ENCODE data around the gene GPC5.

GRCh38 chr13:91740756-91741155, 342.3 kb downstream of the GPC5 start:
- TF ChIP-seq ZFPM2 (CRISPR knock-in tag; IDR thresholded peaks at IDR 0.05) (no peak), TEAD2 (tag; IDR thresholded peaks at IDR 0.05) (no peak), CTCF (IDR thresholded peaks at IDR 0.05 in 2 of 3, conservative IDR thresholded peaks at IDR 0.05 in 1 of 3; ENCODE audit: insufficient read depth in 2 of 3, low read depth in 1 of 3, low read length in 3 of 3) (no peak), SMARCC2 (IDR thresholded peaks at IDR 0.05; ENCODE audit: low read depth) (no peak), ATF3 (IDR thresholded peaks at IDR 0.05) (no peak), ATF3 (CRISPR knock-in tag; conservative IDR thresholded peaks at IDR 0.05) (no peak), ETV5 (CRISPR knock-in tag; IDR thresholded peaks at IDR 0.05; ENCODE audit: low read depth) (no peak), MXI1 (IDR thresholded peaks at IDR 0.05; ENCODE audit: low read depth, low read length) (no peak), ATF2 (CRISPR knock-in tag; IDR thresholded peaks at IDR 0.05) (no peak)
